Neural cell (in vitro differentiated cells): ENCODE data around the gene RYR2.

Experiments used
- CTCF ChIP-seq: fragments of 450-650 bp; IDR thresholded peaks from 2 replicates; pipeline ENCODE4 v1.5.1; 2014; ENCODE audit warnings: antibody characterized with exemption, mild to moderate bottlenecking, moderate library complexity; ENCODE audit not compliant: poor library complexity, severe bottlenecking
- EP300 ChIP-seq: fragments of 450-650 bp; conservative IDR thresholded peaks from 2 replicates; pipeline ENCODE4 v1.6.1; 2014; ENCODE audit warnings: antibody characterized with exemption, mild to moderate bottlenecking, moderate library complexity; ENCODE audit not compliant: poor library complexity, severe bottlenecking
- EZH2 ChIP-seq: fragments of 200-600, 300-800 bp; shearing (Covaris generic), sonication (generic); IDR thresholded peaks from 2 replicates; pipeline ENCODE4 v1.6.1; 2014; ENCODE audit warnings: antibody characterized with exemption, low read length, borderline replicate concordance, mild to moderate bottlenecking; ENCODE audit not compliant: insufficient read depth, poor library complexity, severe bottlenecking
- POLR2AphosphoS5 ChIP-seq: IDR thresholded peaks from 2 replicates; pipeline ENCODE4 v1.6.1; 2012
- RAD21 ChIP-seq: fragments of 450-650 bp; conservative IDR thresholded peaks from 2 replicates; pipeline ENCODE4 v1.6.1; 2014; ENCODE audit warnings: antibody characterized with exemption, mild to moderate bottlenecking, moderate library complexity

- TF ChIP-seq POLR2AphosphoS5 (no peak), CTCF (no peak), EP300 (no peak), EZH2 (no peak), RAD21 (no peak)
Observed at GRCh38 chr1:236997361-236997760, 44.6 kb upstream of the RYR2 start.
